GM21717 (cell line): Measurements from ENCODE around the gene FANCG.

Experiments
- ATAC-seq: cut with Tn5 transposase; IDR thresholded peaks from one replicate; pipeline ENCODE4 v1.9.1; 2021; ENCODE audit warnings: mild to moderate bottlenecking, moderate library complexity; ENCODE audit not compliant: unreplicated experiment

The FANCG gene

GRCh38 chr9:35027374-35027773 is 52.4 kb downstream of the FANCG start:
- no peak for ATAC-seq

GRCh38 chr9:35026671-35027070 is 53.1 kb downstream of the FANCG start:
- ATAC-seq: no peak
